IMR-90 (cell line): ENCODE results near the gene MRPL19. TPM values are rescaled to one million over a fixed set of nuclear protein-coding genes. Genes with fewer than 3 reads are reported as not detected.

Source experiments
- ATAC-seq: fragments of 200-7000 bp; cut with Tn5 transposase; 2 replicates; pipeline ENCODE4 v1.9.1; 2020; ENCODE audit warnings: low read depth, mild to moderate bottlenecking, moderate library complexity
- BruUV-seq: library from RNA; stranded (reverse); fragments of 400-500 nt; replicated peaks from 2 replicates; lab custom pipeline; 2021; lab: Mats Ljungman, UMichigan
- CTCF ChIA-PET: fragments of 300-600 bp; formaldehyde crosslinking; extraction: SDS; loops from one replicate; lab custom pipeline; 2021; ENCODE audit warnings: antibody characterized with exemption; lab: Yijun Ruan, JAX
- POLR2A ChIA-PET: fragments of 300-600 bp; sonication (Branson Sonifier 250); formaldehyde crosslinking; loops from one replicate; lab custom pipeline; 2022; ENCODE audit warnings: antibody characterized with exemption; ENCODE audit not compliant: unreplicated experiment; lab: Charles Lee
- DNase-seq: peaks from one replicate; pipeline ENCODE4 v3.0.0; 2013
- H2AFZ ChIP-seq: replicated peaks from 2 replicates; pipeline ENCODE3; 2013; ENCODE audit warnings: low read length, mild to moderate bottlenecking; ENCODE audit not compliant: poor library complexity
- H2AK5ac ChIP-seq: 2 replicates; pipeline ENCODE4 v1.6.1; 2013; ENCODE audit warnings: low read depth, low read length, inconsistent platforms
- H2AK9ac ChIP-seq: replicated peaks from 2 replicates; pipeline ENCODE3; 2013; ENCODE audit warnings: mild to moderate bottlenecking, low read depth, low read length, moderate library complexity; ENCODE audit not compliant: poor library complexity
- H2BK120ac ChIP-seq: 2 replicates; pipeline ENCODE4 v1.6.1; 2013; ENCODE audit warnings: low read depth, low read length, inconsistent platforms
- H2BK15ac ChIP-seq: 3 replicates; pipeline ENCODE4 v1.6.1; 2013; ENCODE audit warnings: low read depth, low read length, inconsistent platforms
- H2BK20ac ChIP-seq: 2 replicates; pipeline ENCODE4 v1.6.1; 2013; ENCODE audit warnings: low read depth, mild to moderate bottlenecking, inconsistent platforms, low read length, moderate library complexity
- H2BK5ac ChIP-seq: 2 replicates; pipeline ENCODE4 v1.6.1; 2013; ENCODE audit warnings: mild to moderate bottlenecking, low read depth, low read length, inconsistent platforms; ENCODE audit not compliant: poor library complexity, severe bottlenecking
- H3K14ac ChIP-seq: replicated peaks from 2 replicates; pipeline ENCODE4 v1.6.1; 2013; ENCODE audit warnings: low read depth, low read length, inconsistent platforms
- H3K18ac ChIP-seq: 2 replicates; pipeline ENCODE4 v1.6.1; 2013; ENCODE audit warnings: low read depth, low read length, control low read depth
- H3K23ac ChIP-seq: 2 replicates; pipeline ENCODE4 v1.6.1; 2013; ENCODE audit warnings: low read depth, low read length, inconsistent platforms
- H3K27ac ChIP-seq: 2 replicates; pipeline ENCODE4 v1.5.1; 2013; ENCODE audit warnings: mild to moderate bottlenecking, control low read depth, low read length; ENCODE audit not compliant: insufficient read depth
- H3K27me3 ChIP-seq: 2 replicates; pipeline ENCODE4 v1.6.1; 2013; ENCODE audit warnings: low read length; ENCODE audit not compliant: control insufficient read depth, insufficient read depth
- H3K36me3 ChIP-seq: 2 replicates; pipeline ENCODE4 v1.6.1; 2013; ENCODE audit warnings: low read length, mixed read lengths; ENCODE audit not compliant: control insufficient read depth, insufficient read depth
- H3K4ac ChIP-seq: 2 replicates; pipeline ENCODE4 v1.6.1; 2013; ENCODE audit warnings: low read depth, low read length, inconsistent platforms
- H3K4me1 ChIP-seq: 2 replicates; pipeline ENCODE4 v1.6.1; 2013; ENCODE audit warnings: low read length, mixed read lengths; ENCODE audit not compliant: control insufficient read depth, insufficient read depth
- H3K4me2 ChIP-seq: 2 replicates; pipeline ENCODE4 v1.6.1; 2013; ENCODE audit warnings: low read depth, mild to moderate bottlenecking, control low read depth, low read length, moderate library complexity
- H3K4me3 ChIP-seq: 2 replicates; pipeline ENCODE4 v1.5.1; 2013; ENCODE audit warnings: low read depth, mild to moderate bottlenecking, control low read depth, low read length, moderate library complexity; ENCODE audit not compliant: insufficient read depth
- H3K56ac ChIP-seq: 2 replicates; pipeline ENCODE4 v1.6.1; 2013; ENCODE audit warnings: low read length, inconsistent platforms; ENCODE audit not compliant: insufficient read depth; ENCODE audit errors: extremely low read depth
- H3K79me1 ChIP-seq, 2 experiments: 2 replicates each; pipeline ENCODE4 v1.6.1; 2013; ENCODE audit warnings: low read length in 2 of 2, inconsistent platforms in 1 of 2, low read depth in 1 of 2
- H3K9ac ChIP-seq: 2 replicates; pipeline ENCODE4 v1.6.1; 2013; ENCODE audit warnings: low read depth, low read length, control low read depth
- H3K9me1 ChIP-seq: 2 replicates; pipeline ENCODE4 v1.6.1; 2013; ENCODE audit warnings: low read length, inconsistent platforms; ENCODE audit not compliant: insufficient read depth
- H3K9me3 ChIP-seq: 2 replicates; pipeline ENCODE4 v1.6.1; 2013; ENCODE audit warnings: low read length; ENCODE audit not compliant: control insufficient read depth, insufficient read depth
- H4K20me1 ChIP-seq: 2 replicates; pipeline ENCODE4 v1.6.1; 2013; ENCODE audit warnings: low read length, inconsistent platforms; ENCODE audit not compliant: insufficient read depth
- H4K5ac ChIP-seq: 2 replicates; pipeline ENCODE4 v1.6.1; 2013; ENCODE audit warnings: mild to moderate bottlenecking, low read depth, low read length, control low read depth
- H4K8ac ChIP-seq, 2 experiments: 2 replicates each; pipeline ENCODE4 v1.6.1; 2013; ENCODE audit warnings: low read depth in 2 of 2, low read length in 2 of 2, control low read depth in 1 of 2, inconsistent platforms in 1 of 2
- H4K91ac ChIP-seq: 2 replicates; pipeline ENCODE4 v1.6.1; 2013; ENCODE audit warnings: low read depth, low read length, inconsistent platforms; ENCODE audit not compliant: insufficient read depth
- BHLHE40 ChIP-seq: fragments of 150-350 bp; IDR thresholded peaks from 2 replicates; pipeline ENCODE4 v1.6.1; 2016; ENCODE audit warnings: mild to moderate bottlenecking, low read depth, low read length
- CEBPB ChIP-seq: IDR thresholded peaks from 2 replicates; pipeline ENCODE4 v1.6.1; 2012; ENCODE audit warnings: low read depth, low read length, improper control_type of control experiment
- CHD1 ChIP-seq: IDR thresholded peaks from 2 replicates; pipeline ENCODE4 v1.6.1; 2012; ENCODE audit warnings: low read depth, low read length, improper control_type of control experiment
- CTCF ChIP-seq: conservative IDR thresholded peaks from 2 replicates; pipeline ENCODE4 v1.5.1; 2012; ENCODE audit warnings: mild to moderate bottlenecking, low read depth, low read length, improper control_type of control experiment
- ELK1 ChIP-seq: fragments of 150-350 bp; IDR thresholded peaks from 2 replicates; pipeline ENCODE4 v1.6.1; 2016; ENCODE audit warnings: low read depth, mild to moderate bottlenecking, low read length, moderate library complexity, borderline replicate concordance
- FOS ChIP-seq: fragments of 150-350 bp; IDR thresholded peaks from 2 replicates; pipeline ENCODE4 v1.6.1; 2016; ENCODE audit warnings: low read depth, low read length
- MAFK ChIP-seq: IDR thresholded peaks from 2 replicates; pipeline ENCODE4 v1.6.1; 2012; ENCODE audit warnings: low read depth, low read length, improper control_type of control experiment
- MAZ ChIP-seq: IDR thresholded peaks from 2 replicates; pipeline ENCODE4 v1.6.1; 2012; ENCODE audit warnings: low read depth, mild to moderate bottlenecking, low read length, improper control_type of control experiment, moderate library complexity, borderline replicate concordance
- MXI1 ChIP-seq: IDR thresholded peaks from 2 replicates; pipeline ENCODE4 v1.6.1; 2012; ENCODE audit warnings: low read depth, mild to moderate bottlenecking, low read length, moderate library complexity, borderline replicate concordance
- NFE2L2 ChIP-seq: fragments of 150-350 bp; IDR thresholded peaks from 2 replicates; pipeline ENCODE4 v1.6.1; 2016; ENCODE audit warnings: low read depth, mild to moderate bottlenecking, low read length
- POLR2A ChIP-seq: IDR thresholded peaks from 2 replicates; pipeline ENCODE4 v1.6.1; 2012; ENCODE audit warnings: mild to moderate bottlenecking, low read depth, low read length
- RAD21 ChIP-seq: IDR thresholded peaks from 2 replicates; pipeline ENCODE4 v1.6.1; 2012; ENCODE audit warnings: low read length, improper control_type of control experiment
- RCOR1 ChIP-seq: IDR thresholded peaks from 2 replicates; pipeline ENCODE4 v1.6.1; 2012; ENCODE audit warnings: mild to moderate bottlenecking, low read length, improper control_type of control experiment; ENCODE audit not compliant: insufficient replicate concordance
- RFX5 ChIP-seq: IDR thresholded peaks from 2 replicates; pipeline ENCODE4 v1.8.0; 2012; ENCODE audit warnings: low read depth, mild to moderate bottlenecking, low read length, moderate library complexity
- SMC3 ChIP-seq: fragments of 150-350 bp; IDR thresholded peaks from 2 replicates; pipeline ENCODE4 v1.6.1; 2016; ENCODE audit warnings: low read depth, mild to moderate bottlenecking, antibody characterized with exemption, low read length, moderate library complexity
- USF2 ChIP-seq: fragments of 150-350 bp; IDR thresholded peaks from 2 replicates; pipeline ENCODE4 v1.6.1; 2017; ENCODE audit warnings: mild to moderate bottlenecking, antibody characterized with exemption, low read length, low read depth
- whole genome bisulfite sequencing, 2 experiments: methylation state at CpG; one replicate each; pipeline versions ENCODE4 v1.1.5 to v1.1.7; 2013; ENCODE audit warnings: missing lambda C conversion rate in 2 of 2; ENCODE audit not compliant: insufficient read length in 1 of 2; ENCODE audit errors: extremely low coverage in 2 of 2; 5-methylcytosine and 5-hydroxymethylcytosine counted together
- dilution Hi-C: fragments of 300-500 bp; cut with HindIII; formaldehyde crosslinking; loops from one replicate; pipeline ENCODE4 v1.14.3; 2018; ENCODE audit warnings: low sequenced_read_pairs; ENCODE audit not compliant: unreplicated experiment
- in situ Hi-C: fragments of 300-500 bp; cut with MboI; formaldehyde crosslinking; loops from 3 replicates; pipeline ENCODE4 v1.14.3; 2019; ENCODE audit warnings: low sequenced_read_pairs, inconsistent platforms, mixed read lengths
- intact Hi-C: fragments of 100-400 bp; cut with micrococcal nuclease; formaldehyde crosslinking; loops from 2 replicates; pipeline ENCODE4 v1.10.0; 2022
- polyA plus RNA-seq, 3 experiments: library from polyadenylated mRNA; depleted of rRNA; stranded (reverse); fragments of >200 nt; gene quantifications; 2 replicates each; pipeline ENCODE4 v1.2.3, GENCODE V29; 2012; ENCODE audit warnings: low replicate concordance in 1 of 3
- total RNA-seq: library from RNA; depleted of rRNA; stranded (reverse); fragments of >200 nt; gene quantifications from 2 replicates; pipeline ENCODE4 v1.2.3, GENCODE V29; 2012

The MRPL19 gene
- total and polyA plus RNA-seq, 2 of the 4 experiments (the other 2 are of a cell fraction) = 24.8 to 28.5 TPM

GRCh38 chr2:75667884-75668283 is 21.3 kb downstream of the MRPL19 start:
- H3K4me3 ChIP-seq = no peak overlapping the region
- no peak overlapping the region for H4K91ac ChIP-seq
- H2AK5ac ChIP-seq = no peak overlapping the region
- no peak overlapping the region for H3K27ac ChIP-seq
- ATAC-seq (no peak; the same call in 1 of the 2 replicates), DNase-seq (no peak)
- H2BK15ac ChIP-seq = no peak overlapping the region
- H3K9ac ChIP-seq = no peak overlapping the region
- no peak overlapping the region for H3K56ac ChIP-seq
- H2BK5ac ChIP-seq = no peak overlapping the region
- H2AFZ ChIP-seq = no peak overlapping the region
- H4K20me1 ChIP-seq = no peaks in the 10 kb centered on the region
- H3K9me1 ChIP-seq = no peaks in the 10 kb centered on the region
- TF ChIP-seq USF2 = no peak
- TF ChIP-seq MAZ = no peak
- TF ChIP-seq CHD1 = no peak
- no peak for TF ChIP-seq RFX5
- TF ChIP-seq RCOR1 = no peak
- no peak for TF ChIP-seq BHLHE40
- no peak for TF ChIP-seq MXI1
- no peak for TF ChIP-seq ELK1
- TF ChIP-seq CTCF = no peak
- TF ChIP-seq MAFK = no peak
- TF ChIP-seq CEBPB = no peak
- no peak for TF ChIP-seq FOS
- TF ChIP-seq POLR2A = no peak
- TF ChIP-seq RAD21 = no peak
- no peak for TF ChIP-seq SMC3
- no peak for TF ChIP-seq NFE2L2
- no peaks in the 10 kb centered on the region; a peak in 1 of 4 replicates for H3K79me1 ChIP-seq
- no peak overlapping the region for H4K8ac ChIP-seq
- 83% methylated on average over 1 of the region's 2 CpGs; no CpG with 5 or more reads in 1 of the 2 experiments for WGBS, 2 experiments
- intact Hi-C loops = no loop called here
- no peaks in the 10 kb centered on the region for H3K9me3 ChIP-seq
- H3K23ac ChIP-seq = no peak overlapping the region
- H4K5ac ChIP-seq = no peak overlapping the region
- no peak overlapping the region for H2AK9ac ChIP-seq
- no peak overlapping the region for H2BK120ac ChIP-seq
- no TSS peak for BruUV-seq
- no peak overlapping the region for H2BK20ac ChIP-seq
- in situ Hi-C loops = no loop called here
- ChIA-PET CTCF (interaction anchor here (1.3 to 1.8 kb wide), 2 partner anchors 18 to 28 kb away, joined by 3 to 8 read pairs; no protein-coding TSS in a partner anchor), POLR2A (no interaction called here)
- no peak overlapping the region for H3K4ac ChIP-seq
- H3K18ac ChIP-seq = no peak overlapping the region
- no peak overlapping the region for H3K4me2 ChIP-seq
- dilution Hi-C loops = no loop called here
- no peak overlapping the region for H3K14ac ChIP-seq
- no peaks in the 10 kb centered on the region for H3K27me3 ChIP-seq
- peaks cover 6% of the 10 kb centered on the region; the same call in 1 of the 2 replicates for H3K36me3 ChIP-seq
- no peaks in the 10 kb centered on the region for H3K4me1 ChIP-seq
